ENCODE data around the gene VAMP2.

VAMP2 gene

DNA sequence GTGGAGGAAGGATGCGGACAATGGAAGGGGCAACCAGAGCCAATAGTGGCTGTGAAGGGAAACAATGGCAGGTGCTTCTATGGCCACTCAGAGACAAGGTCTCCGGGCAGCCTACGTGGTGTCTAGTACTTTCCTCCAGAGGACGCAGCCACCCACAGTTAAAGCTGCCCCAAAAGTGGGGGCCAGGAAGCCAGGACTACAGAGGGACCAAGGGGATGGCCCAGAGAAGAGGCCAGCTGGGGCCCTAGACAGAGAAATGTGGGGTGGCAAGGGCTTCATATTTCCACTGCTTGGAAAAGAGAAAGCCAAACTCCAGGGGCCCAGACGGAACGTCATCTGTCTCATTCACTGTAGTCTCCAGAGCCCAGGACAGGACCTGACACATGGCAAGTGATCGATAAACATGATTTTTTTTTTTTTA, 9.7 kb downstream of the VAMP2 start:
- Mint-ChIP-seq H3K27ac (peak overlapping the region; percentile 95 to 98), H3K27me3 (no peaks in the 10 kb centered on the region), H3K4me1 (peaks cover 19% of the 10 kb centered on the region), H3K9me3 (no peaks in the 10 kb centered on the region), H3K4me3 (no peak overlapping the region)
- no peak for ATAC-seq
- DNase-seq = no peak

DNA sequence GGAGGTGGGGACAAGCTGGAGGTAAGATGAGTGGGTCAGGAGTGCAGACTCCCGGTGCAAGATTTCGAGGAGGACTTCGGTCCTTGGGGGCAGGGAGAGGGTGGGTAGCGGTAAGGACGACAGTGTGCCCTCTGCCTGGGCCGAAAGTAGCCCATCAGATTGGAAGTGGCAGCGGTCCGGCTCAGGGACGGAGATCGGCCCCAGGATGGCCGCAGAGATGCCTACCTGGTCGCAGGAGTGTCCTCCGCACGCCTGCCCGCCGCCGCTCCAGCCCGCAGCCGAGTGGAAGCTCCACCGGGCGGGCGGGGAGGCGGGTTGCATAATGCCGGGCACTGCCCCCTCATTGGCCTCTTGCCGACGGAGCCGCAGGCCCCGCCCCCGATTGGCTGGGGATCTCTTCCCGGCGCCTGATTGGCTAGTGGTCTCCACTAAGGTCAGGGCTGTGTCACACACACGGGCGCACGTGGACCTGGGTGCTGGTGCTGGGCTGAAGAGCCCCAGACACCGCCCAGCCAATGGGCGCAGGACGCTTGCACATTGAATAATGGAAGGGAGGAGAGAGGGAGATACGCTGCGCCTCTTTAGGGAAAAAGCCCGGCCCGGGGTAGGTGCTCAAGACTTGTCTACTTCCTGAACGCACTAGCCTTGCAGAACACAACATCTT, 10.5 kb downstream of the VAMP2 start, which contains the start of gene PER1:
Gene PER1, minus strand, starts transcription at position 293 of the 664 bp plus-strand sequence. CDS start 1,698 bp downstream, outside the sequence.
- peaks cover 27% of the 10 kb centered on the region for H3K4me1 Mint-ChIP-seq
- peak; percentile 50 for ATAC-seq
- H3K4me3 Mint-ChIP-seq = no peak within 1 kb of the TSS
- no peaks in the 10 kb centered on the region for H3K27me3 Mint-ChIP-seq
- peak within 1 kb of the TSS; percentile 96 to 98 for H3K27ac Mint-ChIP-seq
- H3K9me3 Mint-ChIP-seq = no peaks in the 10 kb centered on the region
- peak; percentile 84 to 94 for DNase-seq

DNA sequence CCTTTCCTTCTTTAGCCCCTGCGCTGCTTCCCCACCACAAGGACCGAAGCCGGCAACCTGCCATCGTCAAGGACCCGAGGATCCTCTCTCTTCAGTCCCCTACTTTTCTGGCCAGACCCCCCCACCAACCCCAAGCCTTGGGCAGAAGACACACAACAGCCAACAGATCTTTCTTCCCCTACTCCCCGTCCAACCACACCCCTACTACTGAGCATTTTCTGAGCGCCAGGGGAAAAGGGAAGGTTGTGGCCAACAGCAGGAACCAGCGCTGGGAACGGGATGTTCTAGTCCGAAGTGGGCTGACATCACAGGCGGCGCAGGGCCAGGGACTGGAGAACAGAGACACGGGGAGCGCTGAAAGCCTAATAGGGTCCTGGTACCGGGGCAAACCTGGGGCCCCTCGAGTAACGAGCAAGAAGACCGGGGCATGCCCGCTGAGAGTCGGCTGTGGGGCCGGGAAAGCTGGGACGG, 11.1 kb downstream of the VAMP2 start:
- no peak for ATAC-seq
- Mint-ChIP-seq H3K27ac (peak overlapping the region; percentile 95 to 96), H3K9me3 (no peaks in the 10 kb centered on the region), H3K27me3 (no peaks in the 10 kb centered on the region), H3K4me1 (peaks cover 32% of the 10 kb centered on the region), H3K4me3 (no peak overlapping the region)
- peak; percentile 54 to 56 for DNase-seq

DNA sequence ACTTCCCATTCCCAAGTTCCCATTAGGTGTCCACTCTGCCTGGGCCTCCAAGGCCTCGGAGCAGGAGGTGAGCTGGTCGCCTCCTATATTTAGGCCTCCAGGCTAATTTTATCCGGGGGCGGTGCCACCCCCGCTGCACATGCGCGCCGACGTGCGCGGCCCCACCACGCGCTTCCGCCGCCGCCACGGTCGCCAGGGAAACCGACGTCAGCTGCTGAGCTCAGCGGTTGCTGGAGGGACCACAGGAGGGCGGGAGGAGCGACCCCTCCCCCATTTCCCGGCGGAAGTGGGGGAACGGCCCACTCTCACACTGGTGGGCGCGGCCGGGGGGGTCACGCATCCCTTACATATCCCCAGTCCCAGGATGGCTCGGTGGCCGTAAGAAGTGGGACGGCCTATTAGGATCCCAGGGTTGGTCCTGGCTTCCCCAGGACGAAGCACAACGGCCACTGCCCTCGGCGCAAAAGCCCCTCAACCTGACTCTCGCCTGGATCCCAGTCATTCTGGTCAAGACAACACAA, 11.6 kb downstream of the VAMP2 start:
- Mint-ChIP-seq H3K27me3 (no peaks in the 10 kb centered on the region), H3K4me3 (no peak overlapping the region), H3K4me1 (peaks cover 37% of the 10 kb centered on the region), H3K27ac (peak overlapping the region; percentile 95 to 96), H3K9me3 (no peaks in the 10 kb centered on the region)
- ATAC-seq (peak; percentile 59), DNase-seq (peak; percentile 82 to 87)

DNA sequence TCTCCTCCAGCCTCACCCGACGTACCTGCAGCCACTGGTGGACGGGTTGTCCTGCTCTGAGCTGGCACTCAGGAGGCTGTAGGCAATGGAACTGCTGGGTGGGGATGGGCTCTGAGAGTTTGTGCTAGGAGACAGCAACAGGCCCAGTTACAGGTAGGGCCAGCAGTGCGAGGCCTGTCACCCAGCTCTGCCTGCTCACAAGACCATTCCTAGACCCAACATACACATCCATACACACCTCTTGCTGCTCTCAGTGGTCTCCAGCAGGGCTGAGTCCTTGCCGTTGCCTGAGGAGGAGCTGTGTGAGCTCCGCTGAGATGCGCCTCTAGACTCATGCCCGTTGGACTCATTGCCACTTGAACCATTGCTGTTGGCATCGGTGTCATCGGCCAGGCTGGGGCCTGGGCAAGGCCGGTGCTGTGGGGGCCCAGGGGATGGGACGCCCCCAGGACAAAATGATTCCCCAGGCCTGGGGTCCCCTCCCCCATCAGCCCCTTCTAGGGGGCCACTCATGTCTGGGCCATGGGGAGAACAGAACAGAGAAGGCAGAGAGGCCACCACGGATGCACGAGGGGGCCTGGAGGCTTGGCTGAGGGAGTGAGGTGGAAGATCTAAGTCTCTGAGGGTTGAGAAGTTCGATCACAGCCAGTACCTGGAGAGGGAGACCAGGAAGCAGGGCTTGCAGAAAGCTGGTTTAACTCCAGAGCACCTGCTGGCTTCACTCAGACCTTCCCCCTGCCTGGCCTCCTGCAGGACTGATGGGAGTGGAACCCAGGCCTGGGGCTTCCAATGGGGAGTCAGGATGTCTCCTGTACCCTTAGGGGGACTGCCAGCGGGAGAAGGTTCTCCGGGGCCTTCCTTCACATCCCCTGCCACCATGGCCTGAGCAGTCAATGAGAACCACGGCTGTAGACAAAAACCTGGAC, 12.3 kb downstream of the VAMP2 start:
- peaks cover 42% of the 10 kb centered on the region for H3K4me1 Mint-ChIP-seq
- ATAC-seq (no peak), DNase-seq (no peak)
- H3K4me3 Mint-ChIP-seq = peak overlapping the region in 1 of 2 donors; percentile 60
- peak overlapping the region; percentile 54 to 85 for H3K27ac Mint-ChIP-seq
- no peaks in the 10 kb centered on the region for H3K9me3 Mint-ChIP-seq
- H3K27me3 Mint-ChIP-seq = no peaks in the 10 kb centered on the region

DNA sequence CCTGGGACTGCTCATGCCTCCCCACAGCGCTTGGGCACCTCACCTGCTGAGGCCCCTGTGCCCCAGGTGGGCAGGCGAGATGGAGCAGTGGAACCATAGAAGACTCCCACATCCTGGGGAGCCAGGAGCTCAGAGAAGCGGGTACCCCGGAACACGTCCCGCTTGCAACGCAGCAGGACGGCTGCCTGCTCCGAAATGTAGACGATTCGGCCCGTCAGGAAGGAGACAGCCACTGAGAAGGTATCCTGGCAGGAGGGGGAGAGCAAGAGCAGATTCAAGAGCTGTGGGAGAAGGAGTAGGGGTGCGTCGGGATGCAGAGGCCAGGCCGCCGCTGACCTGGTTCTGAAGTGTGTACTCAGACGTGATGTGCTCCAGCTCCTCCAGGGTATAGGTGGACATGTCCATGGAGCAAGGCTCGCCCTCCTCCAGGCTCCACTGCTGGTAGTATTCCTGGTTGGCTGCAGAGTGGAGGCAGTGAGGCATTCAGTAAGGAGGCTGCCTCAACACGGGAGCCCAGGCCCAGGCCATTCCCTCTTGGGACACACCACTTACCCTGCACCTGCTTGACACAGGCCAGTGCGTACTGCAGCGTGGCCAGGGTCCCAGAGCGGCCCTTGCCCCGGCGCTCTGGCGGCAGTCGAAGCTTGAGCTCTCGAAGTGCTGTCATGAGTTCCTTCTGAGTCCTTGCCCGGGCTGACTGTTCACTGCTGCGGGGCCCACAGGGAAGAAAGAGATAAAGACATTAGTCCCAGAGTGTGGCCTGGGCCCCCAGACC, 13.1 kb downstream of the VAMP2 start:
- Mint-ChIP-seq H3K9me3 (no peaks in the 10 kb centered on the region), H3K27me3 (no peaks in the 10 kb centered on the region), H3K4me3 (peak overlapping the region in 1 of 2 donors; percentile 21), H3K4me1 (peaks cover 42% of the 10 kb centered on the region), H3K27ac (peak overlapping the region; percentile 33 to 54)
- ATAC-seq (no peak), DNase-seq (no peak)

DNA sequence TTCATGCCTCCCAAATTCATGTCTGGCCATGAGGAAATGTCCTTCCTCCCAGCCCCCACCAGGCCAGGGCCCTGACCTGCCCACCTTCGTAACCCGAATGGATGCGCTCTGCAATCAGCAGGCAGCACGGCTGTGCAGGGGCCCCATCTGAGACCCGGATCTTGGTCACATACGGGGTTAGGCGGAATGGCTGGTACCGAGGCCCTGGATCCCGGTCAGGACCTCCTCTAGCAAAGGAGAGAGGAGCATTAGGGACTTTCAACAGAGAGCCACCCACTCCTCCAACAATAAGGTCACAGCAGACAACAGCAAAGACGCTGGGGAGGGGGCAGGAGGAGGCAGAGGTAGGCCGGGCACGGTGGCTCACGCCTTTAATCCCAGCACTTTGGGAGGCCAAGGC, 14.2 kb downstream of the VAMP2 start:
- H3K4me1 Mint-ChIP-seq = peaks cover 42% of the 10 kb centered on the region
- no peak overlapping the region for H3K4me3 Mint-ChIP-seq
- H3K9me3 Mint-ChIP-seq = no peaks in the 10 kb centered on the region
- peak overlapping the region in 1 of 2 donors; percentile 93 for H3K27ac Mint-ChIP-seq
- no peak for DNase-seq
- ATAC-seq = no peak
- H3K27me3 Mint-ChIP-seq = no peaks in the 10 kb centered on the region

DNA sequence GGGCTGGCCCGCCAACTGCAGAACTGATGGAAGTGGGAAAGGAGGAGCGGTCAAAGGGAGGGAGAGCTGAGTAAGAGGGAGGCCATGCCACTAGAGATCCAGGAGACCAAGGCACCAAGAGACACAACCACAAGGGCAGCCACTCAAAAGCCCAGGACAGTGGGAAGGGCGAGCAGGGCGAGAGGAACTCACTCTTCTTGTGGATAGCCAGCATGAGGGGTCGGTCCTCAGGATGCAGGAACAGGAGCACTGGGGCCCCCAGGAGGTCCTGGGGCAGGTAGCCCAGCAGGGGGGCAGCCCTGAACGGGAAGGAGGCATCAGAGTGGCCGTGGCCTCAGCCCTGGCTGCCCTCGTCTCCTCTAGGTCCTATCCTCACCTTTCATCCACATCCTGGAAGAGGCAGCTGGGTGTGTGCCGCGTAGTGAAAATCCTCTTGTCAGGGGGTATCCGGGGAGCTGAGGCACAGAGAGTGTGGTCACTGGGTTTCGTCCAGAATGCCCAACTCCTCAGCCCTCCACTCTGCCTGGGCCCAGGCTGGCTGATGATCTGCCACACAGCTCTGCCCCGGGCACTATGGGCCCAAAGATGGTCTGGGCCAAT, 14.8 kb downstream of the VAMP2 start:
- H3K9me3 Mint-ChIP-seq = no peaks in the 10 kb centered on the region
- DNase-seq (no peak), ATAC-seq (no peak)
- no peaks in the 10 kb centered on the region for H3K27me3 Mint-ChIP-seq
- H3K4me3 Mint-ChIP-seq = no peak overlapping the region
- peak overlapping the region in 1 of 2 donors; percentile 93 for H3K27ac Mint-ChIP-seq
- H3K4me1 Mint-ChIP-seq = peaks cover 42% of the 10 kb centered on the region

DNA sequence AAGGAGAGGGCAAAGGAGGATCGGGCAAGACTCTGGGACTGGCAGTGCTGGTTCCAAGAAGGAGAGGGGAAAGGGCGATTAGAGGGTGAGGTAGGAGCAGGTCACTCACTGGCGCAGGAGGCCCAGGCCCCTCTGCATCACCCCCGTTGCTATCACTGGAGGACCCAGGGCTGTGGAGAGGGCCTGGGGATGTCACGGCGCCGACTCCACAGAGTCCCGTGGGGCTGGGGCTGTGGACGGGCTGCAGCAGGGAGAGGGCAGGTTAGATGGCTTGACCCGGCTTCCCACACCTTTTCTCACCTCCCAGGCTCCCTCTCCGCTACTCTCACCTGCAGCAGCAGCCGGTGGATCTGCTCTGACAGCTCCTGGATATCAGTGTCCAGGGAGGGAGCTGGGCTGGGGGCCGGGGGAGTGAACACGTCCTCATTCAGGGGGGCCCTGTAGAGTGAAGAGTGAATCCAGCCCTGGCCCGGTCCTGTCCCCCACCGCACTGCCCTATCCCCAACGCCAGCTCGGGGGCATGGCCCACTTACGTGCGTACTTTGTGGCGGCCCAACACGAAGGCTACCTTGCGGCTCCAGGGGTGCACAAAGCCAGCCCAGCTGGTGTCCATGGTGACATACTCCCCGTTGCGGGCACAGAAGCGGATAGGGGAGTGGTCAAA, 15.5 kb downstream of the VAMP2 start:
- ATAC-seq = no peak
- Mint-ChIP-seq H3K4me1 (peaks cover 42% of the 10 kb centered on the region), H3K27me3 (no peaks in the 10 kb centered on the region), H3K27ac (peak overlapping the region in 1 of 2 donors; percentile 90), H3K9me3 (no peaks in the 10 kb centered on the region), H3K4me3 (no peak overlapping the region)
- DNase-seq = no peak

DNA sequence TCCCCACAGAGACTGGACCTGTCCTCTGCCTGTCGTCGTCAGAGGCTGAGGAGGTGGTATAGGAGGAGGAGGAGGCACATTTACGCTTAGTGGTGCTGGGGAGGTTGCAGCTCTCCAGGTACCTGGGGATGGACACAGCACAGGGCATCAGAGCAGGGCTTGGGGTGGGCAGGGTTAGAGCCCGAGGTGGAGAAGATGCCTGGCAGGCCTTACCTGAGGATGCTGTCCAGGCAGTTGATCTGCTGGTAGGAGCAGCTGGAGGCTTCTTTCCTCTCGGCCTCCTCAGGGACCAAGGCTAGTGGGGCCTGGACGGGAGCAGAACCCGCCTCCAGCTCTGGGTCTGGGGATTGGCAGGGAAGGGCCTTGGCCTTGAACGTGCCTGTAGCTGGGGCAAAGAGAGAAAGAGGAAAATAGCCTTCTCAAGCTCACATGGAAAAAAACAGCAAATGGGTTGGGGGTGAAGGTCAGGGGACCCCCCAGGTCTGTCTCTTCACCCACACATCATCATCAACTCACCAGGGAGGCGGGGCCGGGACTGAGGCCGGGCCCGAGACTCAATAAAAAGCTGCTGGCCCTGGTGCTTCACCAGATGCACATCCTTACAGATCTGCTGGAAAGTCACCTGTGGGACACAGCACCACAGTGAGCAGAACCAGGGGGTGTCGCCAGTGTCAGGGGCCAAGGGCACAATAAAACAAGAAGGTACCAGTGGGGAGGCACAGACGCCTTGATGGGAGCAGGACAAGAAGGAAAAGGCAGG, 16.2 kb downstream of the VAMP2 start:
- no peaks in the 10 kb centered on the region for H3K9me3 Mint-ChIP-seq
- no peak overlapping the region for H3K4me3 Mint-ChIP-seq
- no peak for DNase-seq
- ATAC-seq = no peak
- no peaks in the 10 kb centered on the region for H3K27me3 Mint-ChIP-seq
- H3K4me1 Mint-ChIP-seq = peaks cover 42% of the 10 kb centered on the region
- H3K27ac Mint-ChIP-seq = no peak overlapping the region

DNA sequence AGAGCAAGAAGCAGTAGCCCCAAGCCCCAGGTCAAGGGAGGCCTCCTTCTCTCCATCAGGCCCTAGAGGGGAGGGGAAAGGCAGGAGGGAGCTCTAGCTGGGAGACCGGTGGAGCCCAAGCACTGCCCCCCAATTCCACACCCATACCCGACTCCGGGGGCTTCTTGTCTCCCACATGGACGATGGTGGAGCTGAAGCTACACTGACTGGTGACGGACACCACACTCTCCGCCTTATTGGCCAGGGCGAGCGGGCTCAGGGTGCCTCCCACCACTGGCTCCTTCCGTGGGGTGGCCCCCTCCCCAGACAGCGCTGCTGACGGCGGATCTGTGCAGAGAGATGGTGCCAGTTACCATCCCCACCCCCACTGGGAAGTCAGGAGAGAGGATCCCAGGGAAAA, 16.9 kb downstream of the VAMP2 start:
- Mint-ChIP-seq H3K27ac (no peak overlapping the region), H3K27me3 (no peaks in the 10 kb centered on the region), H3K4me1 (peaks cover 46% of the 10 kb centered on the region), H3K9me3 (no peaks in the 10 kb centered on the region), H3K4me3 (no peak overlapping the region)
- no peak for ATAC-seq
- DNase-seq = no peak

DNA sequence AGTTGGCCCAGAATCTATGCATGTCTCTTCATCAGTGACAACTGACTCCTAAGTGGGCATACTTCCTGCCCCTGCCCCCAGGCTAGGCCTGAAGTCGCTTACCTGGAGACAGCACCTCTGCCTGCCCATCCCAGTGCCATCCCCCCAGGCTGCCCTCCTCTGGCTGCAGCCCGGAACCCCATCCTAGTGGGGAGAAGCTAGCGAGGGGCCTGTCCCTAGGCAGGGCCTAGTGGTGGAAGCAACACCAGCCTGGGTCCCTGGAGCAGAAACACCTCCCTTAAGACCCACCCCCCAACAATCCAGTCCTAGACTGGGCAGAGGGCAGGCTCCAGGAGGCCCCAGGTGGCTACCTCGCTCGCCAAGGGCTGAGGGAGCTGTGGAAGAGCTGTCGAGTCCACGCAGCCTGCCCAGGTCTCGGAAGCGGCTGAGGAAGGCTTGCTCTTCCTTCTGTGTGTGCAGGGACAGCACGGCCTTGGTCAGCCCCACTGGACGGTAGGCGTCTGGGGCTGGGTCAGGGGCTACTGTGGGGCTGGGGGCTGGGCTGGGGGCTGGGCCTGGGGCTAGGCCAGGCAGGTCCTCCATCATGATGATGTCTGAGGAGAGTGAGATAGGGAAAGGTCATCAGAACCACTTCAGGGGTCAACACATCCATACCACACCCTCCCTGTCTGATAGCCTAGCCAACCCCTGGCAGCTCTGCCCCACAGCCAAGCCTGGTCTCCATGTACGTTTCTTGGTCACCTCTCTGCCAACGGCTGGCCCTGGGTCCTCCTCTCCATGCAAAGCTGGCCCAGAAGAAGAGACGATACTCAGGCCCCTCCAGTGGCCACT, 18.1 kb downstream of the VAMP2 start:
- Mint-ChIP-seq H3K9me3 (no peaks in the 10 kb centered on the region), H3K4me1 (peaks cover 34% of the 10 kb centered on the region), H3K27me3 (no peaks in the 10 kb centered on the region), H3K4me3 (no peak overlapping the region), H3K27ac (no peak overlapping the region)
- ATAC-seq (no peak), DNase-seq (no peak)

All from stimulated activated naive CD8-positive, alpha-beta T cell treated with anti-CD3 and anti-CD28 coated beads, Interleukin-15, amount 100 ng/mL, for 72 hours (primary cell).